Osteoblast (primary cell): Measurements from ENCODE around the gene MTG2. TPM values are rescaled to one million over a fixed set of nuclear protein-coding genes. Genes with fewer than 3 reads are reported as not detected.

Experiments
- DNase-seq: peaks from one replicate; pipeline ENCODE4 v3.0.0; 2011; ENCODE audit warnings: low spot score, mixed read lengths; ENCODE audit not compliant: insufficient read length; ENCODE audit errors: missing footprints
- H2AFZ ChIP-seq: 2 replicates; pipeline ENCODE4 v1.6.0; 2011; ENCODE audit warnings: mild to moderate bottlenecking, low read length
- H3K27ac ChIP-seq: 2 replicates; pipeline ENCODE4 v1.5.1; 2011; ENCODE audit warnings: mild to moderate bottlenecking, low read depth, low read length, moderate library complexity
- H3K27me3 ChIP-seq: 2 replicates; pipeline ENCODE4 v1.6.0; 2012; ENCODE audit warnings: mild to moderate bottlenecking, control low read depth, inconsistent platforms, low read length, moderate library complexity; ENCODE audit not compliant: insufficient read depth
- H3K36me3 ChIP-seq: 2 replicates; pipeline ENCODE4 v1.5.1; 2011; ENCODE audit warnings: mild to moderate bottlenecking, low read length, control low read depth, moderate library complexity; ENCODE audit not compliant: insufficient read depth
- H3K4me1 ChIP-seq: 2 replicates; pipeline ENCODE4 v1.5.1; 2011; ENCODE audit warnings: mild to moderate bottlenecking, low read length, control low read depth, moderate library complexity; ENCODE audit not compliant: insufficient read depth
- H3K4me2 ChIP-seq: 2 replicates; pipeline ENCODE4 v1.6.0; 2011; ENCODE audit warnings: mild to moderate bottlenecking, low read length; ENCODE audit not compliant: insufficient read depth
- H3K4me3 ChIP-seq: fragments of 200-600 bp; sonication (generic); 3 replicates; pipeline ENCODE4 v1.5.1; 2012; ENCODE audit warnings: mild to moderate bottlenecking, low read length, inconsistent platforms; ENCODE audit not compliant: insufficient read depth
- H3K79me2 ChIP-seq: 2 replicates; pipeline ENCODE4 v1.6.0; 2012; ENCODE audit warnings: mild to moderate bottlenecking, low read length, control low read depth, inconsistent platforms; ENCODE audit not compliant: insufficient read depth
- H3K9me3 ChIP-seq: 2 replicates; pipeline ENCODE4 v1.5.1; 2011; ENCODE audit warnings: low read depth, low read length, control low read depth
- H4K20me1 ChIP-seq: 2 replicates; pipeline ENCODE4 v1.6.0; 2012; ENCODE audit warnings: mild to moderate bottlenecking, low read length, control low read depth; ENCODE audit not compliant: insufficient read depth
- total RNA-seq: library from RNA; depleted of rRNA; stranded (reverse); fragments of >200 nt; gene quantifications from 2 replicates; pipeline ENCODE4 v1.2.3, GENCODE V29; 2012
- TF ChIP-seq, protein P1 (sequence below): IDR thresholded peaks from 2 replicates; pipeline ENCODE4 v1.5.1; 2011; ENCODE audit warnings: mild to moderate bottlenecking, low read depth, low read length, moderate library complexity; ENCODE audit errors: extremely low read depth

MTG2 gene
- total RNA-seq, 1 donor = 22.1 TPM

GRCh38 chr20:62242176-62242575 lies 59.3 kb downstream of the MTG2 start:
- peaks cover 84% of the 10 kb centered on the region for H3K79me2 ChIP-seq
- TF ChIP-seq, protein P1, sequence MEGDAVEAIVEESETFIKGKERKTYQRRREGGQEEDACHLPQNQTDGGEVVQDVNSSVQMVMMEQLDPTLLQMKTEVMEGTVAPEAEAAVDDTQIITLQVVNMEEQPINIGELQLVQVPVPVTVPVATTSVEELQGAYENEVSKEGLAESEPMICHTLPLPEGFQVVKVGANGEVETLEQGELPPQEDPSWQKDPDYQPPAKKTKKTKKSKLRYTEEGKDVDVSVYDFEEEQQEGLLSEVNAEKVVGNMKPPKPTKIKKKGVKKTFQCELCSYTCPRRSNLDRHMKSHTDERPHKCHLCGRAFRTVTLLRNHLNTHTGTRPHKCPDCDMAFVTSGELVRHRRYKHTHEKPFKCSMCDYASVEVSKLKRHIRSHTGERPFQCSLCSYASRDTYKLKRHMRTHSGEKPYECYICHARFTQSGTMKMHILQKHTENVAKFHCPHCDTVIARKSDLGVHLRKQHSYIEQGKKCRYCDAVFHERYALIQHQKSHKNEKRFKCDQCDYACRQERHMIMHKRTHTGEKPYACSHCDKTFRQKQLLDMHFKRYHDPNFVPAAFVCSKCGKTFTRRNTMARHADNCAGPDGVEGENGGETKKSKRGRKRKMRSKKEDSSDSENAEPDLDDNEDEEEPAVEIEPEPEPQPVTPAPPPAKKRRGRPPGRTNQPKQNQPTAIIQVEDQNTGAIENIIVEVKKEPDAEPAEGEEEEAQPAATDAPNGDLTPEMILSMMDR = no peak
- no peak overlapping the region for H3K4me2 ChIP-seq
- H3K27ac ChIP-seq = no peak overlapping the region
- H3K4me1 ChIP-seq = peaks cover 3% of the 10 kb centered on the region
- H3K27me3 ChIP-seq = no peaks in the 10 kb centered on the region
- no peaks in the 10 kb centered on the region for H3K9me3 ChIP-seq
- H2AFZ ChIP-seq = no peak overlapping the region
- no peak for DNase-seq
- H3K4me3 ChIP-seq = no peak overlapping the region
- peaks cover 18% of the 10 kb centered on the region for H3K36me3 ChIP-seq
- H4K20me1 ChIP-seq = peaks cover 77% of the 10 kb centered on the region

DNA sequence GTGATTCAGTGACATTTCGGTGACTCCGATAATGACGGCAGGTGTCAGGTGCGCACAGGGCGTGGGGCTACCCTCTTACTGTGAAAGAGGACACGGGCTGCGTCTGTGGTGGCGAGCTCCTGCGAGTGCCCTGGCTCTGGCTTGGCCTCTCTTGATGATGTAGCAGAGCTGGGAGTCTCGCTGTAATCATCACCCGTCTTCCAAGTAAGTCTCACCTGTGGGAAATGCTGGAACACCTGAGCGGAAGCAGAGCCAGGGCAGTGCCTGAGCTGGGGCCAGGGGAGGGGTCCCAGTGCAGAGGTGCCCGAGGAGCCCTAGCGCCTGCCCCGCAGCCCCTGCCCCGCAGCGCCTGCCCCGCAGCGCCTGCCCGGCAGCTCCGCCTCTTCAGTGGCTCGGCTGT lies 60.3 kb downstream of the MTG2 start:
- no peak for DNase-seq
- no peak overlapping the region for H3K27ac ChIP-seq
- no peak overlapping the region for H2AFZ ChIP-seq
- peaks cover 90% of the 10 kb centered on the region for H3K79me2 ChIP-seq
- H3K4me3 ChIP-seq = no peak overlapping the region
- no peak overlapping the region for H3K4me2 ChIP-seq
- no peaks in the 10 kb centered on the region for H3K9me3 ChIP-seq
- H4K20me1 ChIP-seq = peaks cover 77% of the 10 kb centered on the region
- peaks cover 18% of the 10 kb centered on the region for H3K36me3 ChIP-seq
- TF ChIP-seq, protein P1 = no peak
- no peaks in the 10 kb centered on the region for H3K27me3 ChIP-seq
- H3K4me1 ChIP-seq = no peaks in the 10 kb centered on the region

- TF ChIP-seq, protein P1 = no peak
- Histone ChIP-seq H4K20me1 (peaks cover 85% of the 10 kb centered on the region), H3K4me1 (no peaks in the 10 kb centered on the region), H3K79me2 (peaks cover 95% of the 10 kb centered on the region), H3K27me3 (no peaks in the 10 kb centered on the region), H3K27ac (no peak overlapping the region), H3K9me3 (no peaks in the 10 kb centered on the region), H2AFZ (no peak overlapping the region), H3K36me3 (peaks cover 18% of the 10 kb centered on the region), H3K4me2 (no peak overlapping the region), H3K4me3 (no peak overlapping the region)
- no peak for DNase-seq
These were observed 61.2 kb downstream of the MTG2 start for GRCh38 chr20:62243906-62244515.

DNA sequence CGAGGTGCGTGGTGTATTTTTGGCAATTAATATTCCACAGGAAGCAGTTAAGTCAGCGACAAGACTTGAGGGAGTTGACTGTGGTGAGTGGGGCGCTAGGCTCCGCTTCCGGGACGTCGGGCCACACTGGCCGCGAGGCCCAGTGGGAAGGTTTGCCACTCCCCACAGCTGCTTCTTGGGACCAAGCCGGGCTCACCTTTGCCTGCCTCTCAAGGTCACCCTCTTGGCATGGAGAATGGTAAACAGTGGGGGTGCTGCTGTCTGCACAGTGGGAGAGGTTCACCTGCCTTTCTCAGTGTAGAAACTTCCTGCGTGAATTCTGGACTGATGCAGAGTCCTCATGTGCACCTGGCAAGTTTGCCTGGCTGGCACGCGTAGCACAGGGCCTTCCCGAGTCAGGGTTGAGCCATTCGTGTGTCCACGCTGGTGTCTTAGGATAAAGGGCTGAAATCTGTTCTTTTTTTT lies 61.8 kb downstream of the MTG2 start:
- Histone ChIP-seq H3K4me3 (no peak overlapping the region), H3K79me2 (peaks cover 92% of the 10 kb centered on the region), H3K27me3 (no peaks in the 10 kb centered on the region), H2AFZ (no peak overlapping the region), H3K9me3 (no peaks in the 10 kb centered on the region), H3K4me2 (no peak overlapping the region), H3K4me1 (no peaks in the 10 kb centered on the region), H4K20me1 (peaks cover 82% of the 10 kb centered on the region), H3K27ac (no peak overlapping the region), H3K36me3 (peaks cover 18% of the 10 kb centered on the region)
- DNase-seq = no peak
- TF ChIP-seq, protein P1 = no peak
